ENCODE measurements around the gene ANKFY1.

The ANKFY1 gene

GRCh38 chr17:4293572-4293971 lies 29.8 kb upstream of the ANKFY1 start:
- H3K27me3 ChIP-seq (replicated peaks; ENCODE audit: control insufficient read depth, insufficient read depth, low read length): no peaks in the 10 kb centered on the region
- no peak for TF ChIP-seq CTCF (IDR thresholded peaks at IDR 0.05; ENCODE audit: insufficient read depth, low read length, poor library complexity, severe bottlenecking)
- peaks cover 12% of the 10 kb centered on the region for H3K36me3 ChIP-seq (ENCODE audit: control insufficient read depth, insufficient read depth, low read length)
- no peak overlapping the region for H3K4me3 ChIP-seq (replicated peaks; ENCODE audit: low read depth, low read length)
- peak; percentile 25 for DNase-seq (ENCODE audit: extremely low read depth, insufficient read length)

DNA sequence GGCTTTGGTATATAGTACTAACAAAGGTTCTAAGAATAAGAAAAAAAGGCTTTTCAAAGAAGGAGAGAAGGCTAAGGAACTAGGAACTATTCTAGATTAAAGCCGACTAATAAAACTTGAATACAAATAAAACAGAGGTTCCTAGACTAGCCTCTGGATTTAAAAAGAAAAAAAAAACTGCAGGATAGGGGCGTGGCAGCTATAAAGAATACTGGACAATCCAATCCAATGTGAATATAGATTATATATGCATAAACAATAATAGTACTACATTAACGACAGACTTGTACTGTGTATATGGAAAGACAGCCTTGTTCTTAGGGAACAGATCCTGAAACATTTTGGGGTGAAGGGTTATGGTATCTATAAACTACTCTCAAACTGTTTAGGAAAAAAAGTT lies 23.9 kb upstream of the ANKFY1 start:
- TF ChIP-seq CTCF (IDR thresholded peaks at IDR 0.05; ENCODE audit: insufficient read depth, low read length, poor library complexity, severe bottlenecking): no peak
- H3K36me3 ChIP-seq (ENCODE audit: control insufficient read depth, insufficient read depth, low read length): peaks cover 8% of the 10 kb centered on the region

GRCh38 chr17:4276514-4276913 lies 12.7 kb upstream of the ANKFY1 start:
- no peak overlapping the region for H3K4me3 ChIP-seq (replicated peaks; ENCODE audit: low read depth, low read length)
- peaks cover 11% of the 10 kb centered on the region for H3K36me3 ChIP-seq (ENCODE audit: control insufficient read depth, insufficient read depth, low read length)
- TF ChIP-seq CTCF (IDR thresholded peaks at IDR 0.05; ENCODE audit: insufficient read depth, low read length, poor library complexity, severe bottlenecking): no peak
- no peak for DNase-seq (ENCODE audit: extremely low read depth, insufficient read length)
- no peaks in the 10 kb centered on the region for H3K27me3 ChIP-seq (replicated peaks; ENCODE audit: control insufficient read depth, insufficient read depth, low read length)

More for the DNA sequence above, 23.9 kb upstream of the ANKFY1 start:
- no peak for DNase-seq (ENCODE audit: extremely low read depth, insufficient read length)
- H3K4me3 ChIP-seq (replicated peaks; ENCODE audit: low read depth, low read length): no peak overlapping the region
- H3K27me3 ChIP-seq (replicated peaks; ENCODE audit: control insufficient read depth, insufficient read depth, low read length): no peaks in the 10 kb centered on the region

GRCh38 chr17:4272972-4273368 lies 9.2 kb upstream of the ANKFY1 start:
- Histone ChIP-seq H3K4me3 (replicated peaks; ENCODE audit: low read depth, low read length) (no peak overlapping the region), H3K36me3 (ENCODE audit: control insufficient read depth, insufficient read depth, low read length) (peaks cover 18% of the 10 kb centered on the region), H3K27me3 (replicated peaks; ENCODE audit: control insufficient read depth, insufficient read depth, low read length) (no peaks in the 10 kb centered on the region)
- DNase-seq (ENCODE audit: extremely low read depth, insufficient read length): no peak
- TF ChIP-seq CTCF (IDR thresholded peaks at IDR 0.05; ENCODE audit: insufficient read depth, low read length, poor library complexity, severe bottlenecking): no peak

GRCh38 chr17:4272213-4272971 lies 8.6 kb upstream of the ANKFY1 start:
- Histone ChIP-seq H3K4me3 (replicated peaks; ENCODE audit: low read depth, low read length) (no peak overlapping the region), H3K36me3 (ENCODE audit: control insufficient read depth, insufficient read depth, low read length) (peaks cover 21% of the 10 kb centered on the region), H3K27me3 (replicated peaks; ENCODE audit: control insufficient read depth, insufficient read depth, low read length) (no peaks in the 10 kb centered on the region)
- no peak for TF ChIP-seq CTCF (IDR thresholded peaks at IDR 0.05; ENCODE audit: insufficient read depth, low read length, poor library complexity, severe bottlenecking)
- no peak for DNase-seq (ENCODE audit: extremely low read depth, insufficient read length)

All from GM06990 (cell line).